ENCODE measurements around the gene IGF2R.

DNA sequence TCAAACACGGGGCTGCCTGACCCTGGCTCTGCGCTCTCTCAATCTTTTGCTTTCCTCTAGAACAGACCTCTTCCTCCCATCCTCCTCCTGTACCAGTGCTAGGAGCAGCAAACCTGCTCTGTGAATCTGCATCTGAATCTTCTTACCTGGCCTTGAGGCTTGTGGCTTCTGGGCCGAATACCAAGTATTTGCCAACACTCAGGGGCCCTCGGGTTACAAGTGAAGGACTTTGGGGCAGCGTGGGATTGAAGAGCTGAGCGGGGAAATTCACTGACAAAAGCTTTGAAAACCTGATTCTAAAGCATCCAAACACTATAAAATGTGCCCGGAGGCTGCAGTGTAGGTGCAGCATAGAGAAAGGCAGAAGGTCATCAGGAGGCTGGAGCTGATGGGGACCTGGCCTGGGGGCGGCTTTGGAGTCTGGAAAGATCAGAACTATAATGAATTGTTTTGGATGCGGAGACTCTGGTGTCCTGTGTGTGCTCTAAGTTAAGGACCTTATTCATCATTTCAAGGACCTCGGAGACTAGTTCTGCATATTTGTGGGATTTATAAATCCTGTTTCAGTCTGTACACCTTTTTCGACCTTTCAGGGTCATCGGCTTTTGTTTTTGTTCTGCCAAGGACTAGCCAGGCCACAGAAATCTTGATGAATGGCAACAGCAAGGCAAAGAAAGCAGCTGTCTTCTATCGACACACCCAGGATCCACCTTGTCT is 16.4 kb upstream of the IGF2R start:
- TF ChIP-seq EMX1 (CRISPR knock-in tag; IDR thresholded peaks at IDR 0.05): no peak
- no peak for TF ChIP-seq SP1 (CRISPR knock-in tag; conservative IDR thresholded peaks at IDR 0.05)
- no peak for TF ChIP-seq RELA (CRISPR knock-in tag; IDR thresholded peaks at IDR 0.05; ENCODE audit: borderline replicate concordance)
- TF ChIP-seq ATF1 (CRISPR knock-in tag; IDR thresholded peaks at IDR 0.05): no peak
